Activated T-cell treated with anti-CD3 and anti-CD28 coated beads, Interleukin-2, amount 50 U/mL, for 72 hours (primary cell): ENCODE data around the gene SCN2B. TPM values are rescaled to one million over a fixed set of nuclear protein-coding genes. Genes with fewer than 3 reads are reported as not detected.

ENCODE experiments used
- ATAC-seq, 2 donors: fragments of 150-1000 bp; cut with Tn5 transposase; replicated peaks in 1 of 2; 2 replicates each; pipeline ENCODE4 v1.10.0; 2021; ENCODE audit warnings: moderate library complexity in 2 of 2, mild to moderate bottlenecking in 1 of 2
- DNase-seq, 2 donors: peaks; one replicate each; pipeline ENCODE4 v3.0.0; 2021 to 2022; ENCODE audit warnings: mixed read lengths in 1 of 2
- H3K27ac Mint-ChIP-seq: one replicate; pipeline ENCODE4 v1.8.0; 2022; ENCODE audit warnings: mild to moderate bottlenecking, moderate library complexity, mixed read lengths
- H3K27me3 Mint-ChIP-seq: one replicate; pipeline ENCODE4 v1.8.0; 2022; ENCODE audit warnings: low read depth, mixed read lengths
- H3K36me3 Mint-ChIP-seq, 2 donors: one replicate each; pipeline ENCODE4 v1.8.0; 2022; ENCODE audit warnings: mixed read lengths in 2 of 2, mild to moderate bottlenecking in 1 of 2; ENCODE audit not compliant: insufficient read depth in 2 of 2
- H3K4me1 Mint-ChIP-seq: one replicate; pipeline ENCODE4 v1.8.0; 2022; ENCODE audit warnings: low read depth, mixed read lengths
- H3K4me3 Mint-ChIP-seq, 2 donors: one replicate each; pipeline ENCODE4 v1.8.0; 2022; ENCODE audit warnings: mild to moderate bottlenecking in 2 of 2, mixed read lengths in 2 of 2, moderate library complexity in 2 of 2
- H3K9me3 Mint-ChIP-seq, 2 donors: one replicate each; pipeline ENCODE4 v1.8.0; 2022; ENCODE audit warnings: mixed read lengths in 2 of 2
- total RNA-seq, 2 donors: library from RNA; stranded (reverse); gene quantifications; one replicate each; pipeline ENCODE4 v1.2.3, GENCODE V29; 2022

SCN2B gene
- total RNA-seq, 2 donors from 2014 or later: not detected

DNA sequence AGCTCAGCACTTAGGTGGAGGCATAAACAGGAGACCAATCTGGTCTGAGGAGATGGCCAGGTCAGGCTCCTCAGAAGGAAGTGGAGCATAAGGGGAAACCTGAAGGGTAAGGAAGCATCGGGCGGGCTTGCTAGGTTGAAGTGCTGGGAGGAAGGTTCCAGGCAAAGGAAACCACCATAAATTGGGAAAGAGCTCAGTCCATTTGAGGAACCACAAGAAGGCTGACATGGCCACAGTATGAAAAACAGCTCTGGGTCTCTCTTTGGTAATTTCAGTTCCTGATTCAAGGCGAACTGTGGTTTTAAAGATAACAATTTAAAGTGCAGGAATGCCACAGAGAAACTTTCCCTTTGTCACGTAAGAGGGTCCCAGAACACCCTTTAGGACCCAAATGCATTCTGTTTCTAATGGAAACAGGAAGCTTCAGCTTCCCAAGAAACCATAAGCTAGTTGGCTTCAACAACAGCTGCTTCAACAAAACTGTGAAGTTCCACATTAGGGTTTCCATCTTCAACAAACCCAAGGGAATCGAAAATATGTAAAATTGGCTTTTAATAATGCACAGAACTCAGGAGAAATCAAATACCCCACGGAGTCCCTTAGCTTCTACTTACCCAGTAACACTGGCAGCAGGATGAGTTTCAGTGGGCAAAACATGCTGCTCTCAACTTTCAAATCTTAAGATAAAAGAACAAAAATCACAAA lies 37.9 kb upstream of the SCN2B start:
- H3K4me1 Mint-ChIP-seq: peaks cover 99% of the 10 kb centered on the region
- peaks cover 23 to 57% of the 10 kb centered on the region in 2 donors for H3K36me3 Mint-ChIP-seq
- DNase-seq (no peak), ATAC-seq (no peak)
- peak overlapping the region; percentile 97 for H3K27ac Mint-ChIP-seq
- no peaks in the 10 kb centered on the region for H3K9me3 Mint-ChIP-seq
- H3K27me3 Mint-ChIP-seq: no peaks in the 10 kb centered on the region
- H3K4me3 Mint-ChIP-seq: peak overlapping the region; percentile 81 to 85

DNA sequence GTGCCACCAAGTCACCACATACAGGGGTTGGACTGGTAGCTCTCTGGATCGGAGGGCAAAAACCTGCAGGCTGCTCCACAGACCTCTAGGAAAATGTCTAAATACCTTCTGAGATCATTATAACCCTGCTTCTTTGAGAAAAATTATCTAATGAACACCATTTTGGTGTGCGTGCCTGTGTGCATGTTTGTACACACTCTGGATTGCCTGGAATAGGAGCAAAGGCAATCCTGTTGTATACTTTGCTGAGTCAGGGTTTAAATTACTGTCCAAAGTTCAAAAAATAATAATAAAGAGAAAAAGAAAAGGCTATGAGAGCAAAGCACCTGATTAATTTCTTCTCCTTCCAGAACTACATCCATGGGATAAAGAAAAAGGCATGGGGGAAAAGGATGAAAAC lies 37.3 kb upstream of the SCN2B start:
- H3K27ac Mint-ChIP-seq: peak overlapping the region; percentile 97
- ATAC-seq (no peak), DNase-seq (no peak)
- H3K4me3 Mint-ChIP-seq: peak overlapping the region; percentile 81 to 85
- H3K36me3 Mint-ChIP-seq: peaks cover 20 to 60% of the 10 kb centered on the region in 2 donors
- no peaks in the 10 kb centered on the region for H3K9me3 Mint-ChIP-seq
- peaks cover 99% of the 10 kb centered on the region for H3K4me1 Mint-ChIP-seq
- no peaks in the 10 kb centered on the region for H3K27me3 Mint-ChIP-seq

DNA sequence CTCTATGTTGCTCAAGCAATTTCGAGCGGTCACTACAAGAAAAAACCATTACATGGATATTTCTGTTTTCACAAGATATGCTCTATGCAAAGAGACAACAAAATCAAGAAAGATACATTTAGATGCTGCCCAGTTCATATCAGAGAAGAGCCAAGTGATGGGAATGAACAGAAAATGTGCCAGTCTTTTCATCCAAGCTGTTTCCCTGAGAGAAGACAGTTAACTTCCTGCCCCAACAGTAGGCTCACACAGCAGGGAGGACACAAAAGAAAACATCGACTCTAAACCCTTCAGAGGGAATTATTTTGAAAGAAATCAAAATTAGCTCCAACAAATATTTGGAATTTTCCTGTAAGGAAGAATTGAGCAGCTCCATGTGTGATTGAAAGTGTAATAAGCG lies 36.8 kb upstream of the SCN2B start:
- H3K4me3 Mint-ChIP-seq: peak overlapping the region; percentile 81 to 85
- DNase-seq (no peak), ATAC-seq (no peak)
- peaks cover 94% of the 10 kb centered on the region for H3K4me1 Mint-ChIP-seq
- H3K9me3 Mint-ChIP-seq: no peaks in the 10 kb centered on the region
- H3K27ac Mint-ChIP-seq: peak overlapping the region; percentile 97
- peaks cover 19 to 58% of the 10 kb centered on the region in 2 donors for H3K36me3 Mint-ChIP-seq
- H3K27me3 Mint-ChIP-seq: no peaks in the 10 kb centered on the region

DNA sequence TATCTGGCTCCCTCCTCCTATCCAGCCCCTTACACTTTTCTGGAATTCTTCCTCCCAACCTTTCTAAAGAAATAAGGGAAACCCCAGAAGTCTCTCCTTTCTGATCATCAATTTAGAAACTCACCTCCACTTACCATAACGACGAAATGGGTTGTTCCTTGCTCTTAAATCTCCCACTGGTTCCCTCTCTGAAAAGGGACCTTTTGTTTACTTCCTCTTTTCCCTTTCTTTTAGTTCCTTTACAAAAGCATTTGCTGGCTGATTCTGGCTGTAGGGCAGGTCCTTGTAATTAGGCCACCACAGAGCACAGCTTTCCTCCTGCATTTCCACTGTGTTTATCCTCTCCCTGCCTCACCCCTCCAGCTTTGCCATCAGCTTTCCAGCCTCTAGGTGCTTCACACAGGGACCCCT lies 36.3 kb upstream of the SCN2B start:
- peak overlapping the region; percentile 97 for H3K27ac Mint-ChIP-seq
- H3K9me3 Mint-ChIP-seq: no peaks in the 10 kb centered on the region
- H3K36me3 Mint-ChIP-seq: peaks cover 22 to 58% of the 10 kb centered on the region in 2 donors
- no peak for ATAC-seq
- no peak for DNase-seq
- H3K4me1 Mint-ChIP-seq: peaks cover 89% of the 10 kb centered on the region
- peak overlapping the region; percentile 81 to 85 for H3K4me3 Mint-ChIP-seq
- no peaks in the 10 kb centered on the region for H3K27me3 Mint-ChIP-seq

DNA sequence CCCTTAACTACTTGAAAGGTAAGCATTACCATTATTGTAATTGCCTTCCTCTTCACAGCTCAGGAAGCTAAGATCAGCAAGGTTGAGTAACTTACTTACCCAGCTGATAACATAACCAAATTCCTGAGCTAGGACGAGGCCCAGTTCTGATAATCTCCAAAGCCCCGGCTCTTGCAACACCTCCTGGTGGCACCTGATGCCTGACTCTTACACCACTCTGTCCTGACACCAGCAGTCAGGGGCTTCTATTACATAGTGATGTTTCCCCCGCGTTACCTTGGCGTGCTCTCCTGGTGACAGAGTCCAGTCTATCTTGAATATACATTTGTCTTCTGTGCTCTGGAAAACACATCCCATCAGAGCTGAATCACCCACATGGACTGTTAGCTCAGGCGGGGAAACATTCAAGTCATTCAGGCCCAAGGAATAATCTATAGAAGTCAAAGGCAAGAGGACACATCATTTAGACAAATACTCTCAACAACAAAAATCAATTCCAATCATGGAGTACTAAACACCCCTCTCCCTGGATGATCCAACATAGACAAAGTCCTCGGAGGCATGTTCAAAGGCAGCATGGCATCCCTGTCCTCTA lies 35.8 kb upstream of the SCN2B start:
- Mint-ChIP-seq H3K36me3 (peaks cover 25 to 59% of the 10 kb centered on the region in 2 donors), H3K27me3 (no peaks in the 10 kb centered on the region), H3K27ac (peak overlapping the region; percentile 97), H3K4me3 (peak overlapping the region; percentile 81 to 85), H3K9me3 (no peaks in the 10 kb centered on the region), H3K4me1 (peaks cover 84% of the 10 kb centered on the region)
- DNase-seq (no peak), ATAC-seq (no peak)

DNA sequence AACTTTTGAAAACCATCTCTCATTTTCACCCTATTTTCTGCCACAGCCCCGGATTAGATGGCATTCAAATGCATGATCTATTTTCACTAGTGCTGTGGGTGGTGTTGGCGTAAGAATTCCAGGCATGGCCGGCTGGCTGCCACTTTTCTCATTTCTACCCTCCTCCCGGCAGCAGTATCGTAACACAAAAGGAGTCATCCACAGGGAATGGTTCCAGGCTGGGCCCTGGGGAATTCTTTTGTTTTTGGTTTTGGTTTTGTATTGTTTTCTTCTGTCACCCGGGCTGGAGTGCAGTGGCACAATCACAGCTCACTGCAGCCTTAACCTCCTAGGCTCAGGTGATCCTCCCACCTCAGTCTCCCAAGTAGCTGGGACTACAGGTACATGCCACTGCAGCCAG lies 34.6 kb upstream of the SCN2B start:
- H3K36me3 Mint-ChIP-seq: peaks cover 31 to 69% of the 10 kb centered on the region in 2 donors
- H3K4me1 Mint-ChIP-seq: peaks cover 72% of the 10 kb centered on the region
- peak overlapping the region; percentile 28 to 85 for H3K4me3 Mint-ChIP-seq
- no peaks in the 10 kb centered on the region for H3K27me3 Mint-ChIP-seq
- DNase-seq: no peak
- H3K9me3 Mint-ChIP-seq: peaks cover 0 to 1% of the 10 kb centered on the region in 2 donors
- H3K27ac Mint-ChIP-seq: no peak overlapping the region
- ATAC-seq: no peak

DNA sequence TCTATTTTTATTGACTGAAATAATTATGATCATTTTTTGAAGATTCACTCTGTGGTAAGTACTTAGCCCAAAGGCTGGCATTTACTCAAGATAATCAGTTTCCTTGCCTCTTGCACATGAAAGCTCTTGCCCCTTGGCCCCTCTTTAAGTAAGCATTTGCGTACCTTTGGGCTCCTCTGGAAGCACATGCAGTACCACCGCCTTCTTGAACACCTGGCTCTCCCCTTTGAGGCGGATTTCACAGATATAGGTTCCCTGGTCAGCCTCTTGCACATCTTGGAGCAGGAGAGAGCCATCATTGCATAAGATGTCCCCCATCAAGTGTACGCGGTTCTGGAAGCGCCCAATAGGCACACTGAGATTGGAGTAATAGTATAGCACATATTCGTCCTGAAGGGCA lies 33.9 kb upstream of the SCN2B start:
- Mint-ChIP-seq H3K27me3 (no peaks in the 10 kb centered on the region), H3K36me3 (peaks cover 38 to 76% of the 10 kb centered on the region in 2 donors), H3K27ac (peak overlapping the region; percentile 26), H3K9me3 (peaks cover 0 to 1% of the 10 kb centered on the region in 2 donors), H3K4me3 (peak overlapping the region in 1 of 2 donors; percentile 39), H3K4me1 (peaks cover 65% of the 10 kb centered on the region)
- no peak for ATAC-seq
- DNase-seq: no peak

DNA sequence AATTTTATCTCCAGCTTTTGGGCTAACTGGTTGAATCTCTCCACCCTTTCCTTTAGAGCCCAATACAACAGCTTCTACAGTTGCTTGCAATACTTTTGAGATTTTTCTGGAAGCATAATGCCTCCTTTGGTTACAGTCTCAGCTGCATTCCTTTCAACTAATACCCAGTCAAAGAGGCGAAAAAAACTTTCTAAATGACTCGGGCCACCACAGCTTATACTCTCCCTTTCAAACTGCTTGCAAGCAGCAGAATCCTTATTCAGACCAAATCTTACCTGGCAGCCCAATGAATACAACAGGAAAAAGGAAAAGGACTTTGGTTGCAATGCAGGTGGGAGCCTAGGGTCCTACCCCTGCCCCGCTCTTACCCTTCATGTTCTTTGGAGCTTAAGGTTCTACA lies 32.6 kb upstream of the SCN2B start:
- H3K27me3 Mint-ChIP-seq: no peaks in the 10 kb centered on the region
- peak overlapping the region; percentile 29 to 68 for H3K4me3 Mint-ChIP-seq
- peak overlapping the region; percentile 74 for H3K27ac Mint-ChIP-seq
- H3K9me3 Mint-ChIP-seq: peaks cover 0 to 1% of the 10 kb centered on the region in 2 donors
- ATAC-seq (peak; percentile 38 to 58), DNase-seq (no peak)
- H3K36me3 Mint-ChIP-seq: peaks cover 31 to 71% of the 10 kb centered on the region in 2 donors
- H3K4me1 Mint-ChIP-seq: peaks cover 52% of the 10 kb centered on the region

DNA sequence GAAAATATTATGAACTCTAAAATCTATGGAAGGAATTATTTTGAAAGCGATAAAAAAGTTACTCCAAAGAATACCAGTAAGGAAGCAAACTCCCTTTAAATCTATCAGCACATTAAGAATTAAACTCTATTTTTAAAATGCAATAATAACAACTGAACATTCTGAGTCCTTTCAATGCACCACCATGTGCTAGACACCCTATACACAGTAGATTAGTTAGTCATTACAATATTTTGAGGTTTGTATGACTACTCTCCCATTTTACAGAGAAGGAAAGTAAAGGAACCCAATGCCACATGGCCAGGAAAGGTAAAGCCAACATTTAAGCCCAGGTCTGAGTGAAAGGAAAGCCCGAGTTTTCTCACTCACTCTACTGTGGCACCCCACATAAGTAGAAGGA lies 30.6 kb upstream of the SCN2B start:
- peak; percentile 48 to 51 for ATAC-seq
- peaks cover 32% of the 10 kb centered on the region for H3K4me1 Mint-ChIP-seq
- H3K27ac Mint-ChIP-seq: no peak overlapping the region
- H3K4me3 Mint-ChIP-seq: peak overlapping the region; percentile 43 to 84
- H3K36me3 Mint-ChIP-seq: peaks cover 23 to 52% of the 10 kb centered on the region in 2 donors
- H3K9me3 Mint-ChIP-seq: peaks cover 0 to 1% of the 10 kb centered on the region in 2 donors
- no peaks in the 10 kb centered on the region for H3K27me3 Mint-ChIP-seq
- DNase-seq: no peak

DNA sequence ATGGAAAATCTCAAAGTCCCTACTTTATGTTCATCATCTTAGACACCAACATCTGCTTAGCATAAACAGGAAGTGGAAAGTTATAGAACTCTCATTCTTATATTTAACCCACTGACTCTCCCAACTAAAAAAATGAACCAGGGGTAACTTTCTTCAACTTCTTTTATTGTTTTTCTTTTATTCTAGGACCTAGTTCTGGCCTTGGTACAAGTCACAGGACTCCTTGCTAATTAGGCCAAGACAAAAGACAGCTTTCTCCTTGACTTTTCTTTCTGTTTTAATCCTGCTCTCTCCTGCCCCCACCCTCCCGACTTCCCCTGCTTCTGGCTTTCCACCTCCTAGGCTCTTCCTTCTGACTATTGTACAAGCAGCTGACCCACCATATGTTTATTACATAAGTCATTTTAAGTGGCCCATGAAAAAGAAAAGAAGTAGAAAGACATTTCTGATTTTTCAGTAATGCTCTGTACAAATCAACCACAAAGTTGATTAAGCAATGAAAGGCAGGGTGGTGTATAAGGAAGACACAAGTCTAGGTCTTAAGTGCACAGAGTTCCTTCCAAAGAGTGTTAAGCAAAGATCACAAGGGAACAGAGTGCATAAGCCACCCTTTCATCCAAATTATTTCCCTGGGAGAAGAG lies 30.1 kb upstream of the SCN2B start:
- H3K27me3 Mint-ChIP-seq: no peaks in the 10 kb centered on the region
- no peak for DNase-seq
- H3K27ac Mint-ChIP-seq: no peak overlapping the region
- peaks cover 27% of the 10 kb centered on the region for H3K4me1 Mint-ChIP-seq
- peak overlapping the region; percentile 43 to 84 for H3K4me3 Mint-ChIP-seq
- H3K9me3 Mint-ChIP-seq: peaks cover 0 to 1% of the 10 kb centered on the region in 2 donors
- ATAC-seq: no peak
- H3K36me3 Mint-ChIP-seq: peaks cover 20 to 46% of the 10 kb centered on the region in 2 donors

DNA sequence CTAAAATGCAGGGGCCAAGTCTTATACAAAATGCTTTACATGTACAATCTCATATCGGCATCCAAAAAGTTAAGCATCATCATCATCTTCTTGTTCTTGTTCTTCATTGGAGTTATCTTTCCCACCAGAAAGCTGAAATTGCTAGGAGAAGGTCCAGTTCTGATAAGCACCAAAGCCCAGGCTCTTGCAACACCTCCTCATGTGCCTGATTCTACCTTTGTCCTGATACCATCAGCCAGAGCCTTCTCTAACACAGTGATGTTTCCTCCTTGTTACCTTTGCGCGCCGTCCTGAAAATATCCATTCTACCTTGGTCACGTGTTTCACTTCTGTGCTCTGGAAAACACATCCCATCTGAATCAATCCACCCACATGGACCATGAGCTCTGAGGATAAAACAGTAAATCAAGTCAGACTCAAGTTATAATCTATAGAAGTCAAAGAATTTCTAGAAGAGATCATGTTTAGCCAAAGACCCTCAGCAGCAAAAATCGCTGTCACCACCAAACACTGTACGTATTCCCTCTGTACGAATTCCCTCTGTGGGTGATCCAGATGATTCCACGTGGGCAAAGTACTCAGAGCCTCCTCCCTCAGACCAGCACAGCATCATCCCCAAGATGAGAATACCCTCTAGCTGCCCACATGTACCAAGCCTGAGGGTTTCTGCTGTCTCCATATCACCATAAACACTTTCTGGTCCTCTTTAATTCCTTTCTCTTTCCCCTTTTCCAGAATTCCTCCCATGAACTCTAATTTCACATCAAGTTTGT lies 29.4 kb upstream of the SCN2B start:
- Mint-ChIP-seq H3K27ac (no peak overlapping the region), H3K27me3 (no peaks in the 10 kb centered on the region), H3K4me3 (peak overlapping the region; percentile 43 to 84), H3K9me3 (peaks cover 0 to 1% of the 10 kb centered on the region in 2 donors), H3K4me1 (peaks cover 19% of the 10 kb centered on the region), H3K36me3 (peaks cover 21 to 40% of the 10 kb centered on the region in 2 donors)
- ATAC-seq (no peak), DNase-seq (no peak)

DNA sequence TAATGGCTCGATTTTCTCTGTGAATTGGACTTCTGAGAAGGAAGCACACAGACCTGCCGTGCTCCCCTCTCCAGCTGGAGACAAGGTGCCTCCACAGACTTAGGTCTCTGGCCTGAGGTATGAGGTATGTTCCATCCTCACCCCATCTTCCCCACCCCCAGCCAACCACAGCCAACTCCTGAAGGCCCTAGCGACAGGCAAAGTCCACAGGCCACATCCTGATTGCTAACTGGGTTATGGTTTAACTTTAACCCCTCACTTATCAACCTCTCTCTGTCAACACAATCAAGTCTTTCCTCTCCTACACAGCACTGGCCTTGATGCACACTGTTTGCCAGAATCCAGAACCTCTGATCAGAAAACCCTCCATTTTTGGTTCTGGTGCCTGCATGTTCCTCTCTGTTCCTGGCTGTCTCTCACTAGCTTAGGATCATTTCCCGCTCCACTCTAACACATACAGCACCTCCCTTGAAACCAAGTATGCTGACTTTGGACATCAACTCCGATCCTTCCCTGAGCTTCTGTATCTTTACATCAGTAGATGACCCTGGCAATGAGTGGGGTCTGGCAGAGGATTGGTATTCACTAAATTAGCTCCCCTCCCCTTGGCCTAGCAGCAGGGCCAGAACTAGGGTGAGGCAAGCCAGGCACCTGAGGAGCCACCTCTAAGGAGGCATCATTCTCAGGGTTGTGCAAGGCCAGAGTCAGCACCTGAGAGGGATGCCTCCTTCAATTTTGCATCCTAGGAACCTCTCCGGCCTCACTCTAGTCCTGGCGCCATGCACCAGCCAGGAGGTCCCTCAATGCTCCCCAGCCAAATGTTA lies 26.4 kb upstream of the SCN2B start:
- peaks cover 0 to 1% of the 10 kb centered on the region in 2 donors for H3K9me3 Mint-ChIP-seq
- no peak overlapping the region for H3K27ac Mint-ChIP-seq
- peaks cover 16% of the 10 kb centered on the region for H3K4me1 Mint-ChIP-seq
- peak; percentile 81 to 85 for DNase-seq
- ATAC-seq: peak; percentile 48 to 50
- H3K4me3 Mint-ChIP-seq: no peak overlapping the region
- H3K36me3 Mint-ChIP-seq: peaks cover 19 to 39% of the 10 kb centered on the region in 2 donors
- no peaks in the 10 kb centered on the region for H3K27me3 Mint-ChIP-seq
